GM13977 (cell line): Measurements from ENCODE around the gene GTF3C1.

Experiments used
- DNase-seq: peaks from one replicate; pipeline ENCODE4 v3.0.0; 2012; ENCODE audit warnings: low spot score
- CTCF ChIP-seq: IDR thresholded peaks from 2 replicates; pipeline ENCODE4 v1.5.1; 2012; ENCODE audit warnings: mild to moderate bottlenecking, control low read depth; ENCODE audit not compliant: insufficient read depth; ENCODE audit errors: extremely low read depth, missing control alignments
- in situ Hi-C: fragments of 300-500 bp; cut with MboI; formaldehyde crosslinking; loops from one replicate; pipeline ENCODE4 v1.12.0; 2022; ENCODE audit warnings: low sequenced_read_pairs, low pct_unique_long_range_greater_than_20kb, mixed read lengths, inconsistent platforms; ENCODE audit not compliant: unreplicated experiment

Gene GTF3C1

GRCh38 chr16:27485811-27486210, 63.9 kb downstream of the GTF3C1 start:
- no peak for DNase-seq
- in situ Hi-C loops: no loop called here
- TF ChIP-seq CTCF: no peak

- in situ Hi-C loops: no loop called here
- TF ChIP-seq CTCF: no peak
- DNase-seq: no peak
Observed at GRCh38 chr16:27485126-27485525, 64.6 kb downstream of the GTF3C1 start.

DNA sequence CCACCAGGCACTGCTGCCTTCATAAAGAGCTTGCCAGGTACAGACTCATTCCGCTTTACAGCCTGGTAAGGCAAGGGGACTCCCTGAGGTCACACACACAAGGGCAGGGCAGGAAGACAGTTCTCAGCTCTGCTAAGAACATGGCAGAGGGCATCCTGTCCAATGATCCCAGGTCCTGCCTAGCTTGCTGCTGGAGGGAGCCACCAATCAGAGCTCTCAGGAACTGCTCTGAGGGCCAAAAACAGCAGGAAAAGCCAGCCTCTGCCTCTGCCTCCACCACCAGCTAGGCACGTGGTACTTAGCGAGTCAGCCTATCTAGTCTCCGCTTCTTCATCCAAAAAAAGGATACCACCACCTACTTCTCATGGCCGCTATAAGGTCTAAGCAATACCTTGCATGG, 66.1 kb downstream of the GTF3C1 start:
- DNase-seq: no peak
- TF ChIP-seq CTCF: no peak
- in situ Hi-C loops: no loop called here

GRCh38 chr16:27483088-27483437, 66.7 kb downstream of the GTF3C1 start:
- TF ChIP-seq CTCF: no peak
- DNase-seq: no peak
- in situ Hi-C loops: no loop called here

GRCh38 chr16:27482397-27483087, 67.2 kb downstream of the GTF3C1 start:
- in situ Hi-C loops: no loop called here
- DNase-seq: no peak
- no peak for TF ChIP-seq CTCF

DNA sequence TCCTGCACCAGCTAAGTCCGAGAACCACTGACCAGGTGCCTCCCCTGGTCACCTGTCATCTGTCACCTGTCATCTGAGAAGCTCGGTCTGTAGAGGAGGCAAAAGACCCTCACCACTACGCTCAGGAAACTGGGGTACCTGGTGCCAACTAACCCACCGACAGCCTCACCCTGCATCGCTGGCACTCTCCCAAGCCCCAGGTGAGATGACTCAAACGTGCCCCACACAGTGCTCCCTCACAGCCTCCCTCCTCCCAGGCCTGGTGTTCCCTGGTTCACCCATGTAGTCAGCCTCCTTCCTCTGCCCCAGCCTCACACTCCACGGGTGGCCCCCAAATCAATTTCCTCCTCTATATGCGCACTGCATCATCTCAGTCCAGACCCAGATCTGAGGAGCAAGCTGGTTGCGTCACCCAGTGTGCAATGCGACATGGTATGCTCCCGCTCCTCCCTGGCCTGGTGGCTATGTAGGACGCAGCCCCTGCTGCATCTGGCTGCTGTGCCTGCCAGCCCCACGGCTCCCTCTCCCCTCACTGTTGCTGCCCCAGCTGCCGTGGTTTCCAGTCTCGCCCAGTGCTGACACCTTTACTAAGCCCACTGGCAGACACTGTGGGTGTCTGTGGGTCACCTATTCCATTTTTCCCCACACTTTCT, 68.3 kb downstream of the GTF3C1 start:
- in situ Hi-C loops: no loop called here
- DNase-seq: no peak
- TF ChIP-seq CTCF: no peak
